Hematopoietic multipotent progenitor cell treated with erythropoietin and hydrocortisone succinate and interleukin-3 and kit ligand, for 8 days (in vitro differentiated cells): ENCODE results near the gene MAU2.
"Not testable (repeated sequence)": the region's sequence is repeated elsewhere in the genome, so short reads cannot be mapped to it uniquely, and the experiment has no call there.

Experiments used
- DNase-seq: peaks from one replicate; pipeline ENCODE4 v3.0.0-alpha.2; 2015

MAU2 gene

DNA sequence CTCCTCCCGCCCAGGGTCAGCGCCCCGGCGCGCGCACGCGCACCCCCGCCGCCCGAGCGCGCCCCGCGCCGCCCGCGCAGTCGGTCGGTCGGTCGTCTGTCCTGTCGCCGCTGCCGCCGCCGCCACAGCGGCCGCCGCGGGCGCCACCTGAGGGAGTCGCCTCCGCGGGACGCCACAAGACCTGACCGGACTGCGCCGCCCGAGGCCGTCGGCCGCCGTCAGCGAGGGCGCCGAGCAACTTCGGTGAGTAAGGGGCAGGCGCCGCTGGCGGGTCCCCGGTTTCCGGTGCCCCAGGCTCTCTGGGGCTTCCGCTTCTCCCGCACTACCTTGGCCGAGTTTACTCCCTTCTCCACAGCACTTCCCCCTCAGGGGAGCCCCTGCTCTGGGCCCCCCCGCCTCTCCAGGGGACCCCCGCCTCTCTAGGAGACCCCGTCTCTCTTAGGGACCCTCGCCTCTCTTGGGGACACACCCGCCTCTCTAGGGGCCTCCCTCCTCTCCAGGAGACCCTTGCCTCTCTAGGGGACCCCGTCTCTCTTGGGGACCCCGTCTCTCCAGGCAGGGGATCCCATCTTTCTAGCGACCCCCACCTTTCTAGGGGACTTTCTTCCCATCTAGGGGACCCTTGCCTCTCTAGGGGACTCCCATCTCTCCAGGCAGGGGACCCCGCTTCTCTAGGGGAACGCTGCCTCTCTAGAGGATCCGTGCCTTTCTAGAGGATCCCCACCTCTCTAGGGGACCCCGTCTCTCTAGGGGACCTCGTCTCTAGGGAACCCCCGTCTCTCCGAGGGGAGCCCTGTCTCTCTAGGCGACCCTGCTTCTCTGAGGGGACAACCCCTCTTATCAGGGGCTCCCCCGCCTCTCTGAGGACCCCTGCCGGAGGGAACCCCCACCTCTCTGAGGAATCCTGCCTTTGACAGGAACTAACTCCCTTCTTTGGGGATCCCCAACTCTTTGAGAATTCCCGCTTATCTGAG lies 65.6 kb downstream of the MAU2 start:
- DNase-seq, result no peak

DNA sequence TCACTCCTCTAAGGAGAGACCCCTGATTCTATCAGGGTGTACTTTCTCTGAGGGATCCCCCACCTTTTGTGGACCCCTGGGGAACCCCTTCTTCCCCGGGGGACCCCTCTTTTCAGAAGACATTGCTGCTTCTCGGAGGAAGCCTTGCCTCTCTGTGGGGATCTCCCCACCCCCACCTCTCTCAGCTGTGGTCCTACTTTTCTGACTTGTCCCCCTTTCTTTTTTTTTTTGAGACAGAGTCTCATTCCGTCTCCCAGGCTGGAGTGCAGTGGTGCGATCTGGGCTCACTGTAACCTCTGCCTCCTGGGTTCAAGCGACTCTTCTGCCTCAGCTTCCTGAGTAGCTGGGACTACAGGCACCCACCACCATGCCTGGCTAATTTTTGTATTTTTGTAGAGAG lies 66.5 kb downstream of the MAU2 start:
- no peak for DNase-seq

DNA sequence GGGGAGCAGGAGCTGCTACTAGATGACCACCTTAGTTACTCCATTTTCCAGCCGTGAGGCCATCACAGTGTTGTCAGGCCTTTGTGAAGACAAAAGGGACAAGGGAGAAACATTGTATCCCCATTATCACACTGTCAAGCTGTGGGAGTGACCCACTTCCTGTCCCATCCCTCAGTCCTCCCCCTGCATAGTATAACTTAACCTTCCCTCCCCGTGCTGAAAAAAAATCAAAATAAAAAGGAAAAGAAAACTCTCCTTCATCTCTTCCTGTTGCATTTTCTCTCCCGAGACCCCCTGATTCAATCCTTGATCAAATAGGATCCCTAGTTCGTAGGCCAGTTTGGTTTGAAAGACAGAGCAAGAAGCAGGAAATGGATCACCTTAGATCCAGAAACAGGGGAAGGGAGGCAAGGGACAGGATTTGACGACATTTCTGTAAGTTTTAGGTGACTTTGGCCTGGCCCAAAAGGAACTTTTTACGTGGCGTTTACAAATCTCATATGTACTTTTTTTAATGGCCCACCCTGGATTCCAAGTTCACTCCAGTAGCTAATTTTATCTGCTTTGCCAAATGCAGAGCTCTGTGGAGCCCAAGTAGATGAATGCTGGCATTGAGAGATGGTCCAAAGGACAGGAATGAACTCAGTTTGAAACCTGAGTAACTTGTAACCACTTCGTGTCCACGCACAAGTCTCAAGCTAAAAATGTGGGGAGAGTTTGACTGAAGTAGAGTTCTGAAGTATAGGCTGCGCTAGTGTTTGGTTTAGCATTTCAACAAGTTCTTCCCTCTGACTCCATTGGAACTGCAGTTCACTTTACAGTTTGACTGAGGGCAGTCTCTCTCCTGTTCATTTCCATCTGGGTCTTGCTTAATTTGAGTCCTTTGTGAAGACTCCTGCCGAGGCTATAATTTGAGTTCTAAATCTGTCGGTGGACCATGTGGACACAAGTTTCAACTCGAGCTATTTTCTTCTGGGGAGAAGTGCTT lies 68.2 kb downstream of the MAU2 start:
- peak; percentile 49 for DNase-seq

DNA sequence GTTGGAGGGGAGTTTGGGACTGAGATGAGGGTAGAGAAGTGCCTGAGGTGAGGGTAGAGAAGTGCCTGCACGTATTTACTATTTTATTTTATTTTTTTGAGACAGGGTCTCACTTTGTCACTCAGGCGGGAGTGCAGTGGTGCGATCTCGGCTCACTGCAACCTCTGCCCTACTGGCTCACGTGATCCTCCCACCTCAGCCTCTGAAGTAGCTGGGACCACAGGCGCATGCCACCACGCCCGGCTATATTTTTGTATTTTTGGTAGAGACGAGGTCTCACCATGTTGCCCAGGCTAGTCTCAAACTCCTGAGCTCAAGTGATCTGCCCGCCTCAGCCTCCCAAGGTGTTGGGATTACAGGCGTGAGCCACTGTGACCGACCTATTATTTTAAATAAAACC lies 69.1 kb downstream of the MAU2 start:
- DNase-seq, result not testable (repeated sequence)

DNA sequence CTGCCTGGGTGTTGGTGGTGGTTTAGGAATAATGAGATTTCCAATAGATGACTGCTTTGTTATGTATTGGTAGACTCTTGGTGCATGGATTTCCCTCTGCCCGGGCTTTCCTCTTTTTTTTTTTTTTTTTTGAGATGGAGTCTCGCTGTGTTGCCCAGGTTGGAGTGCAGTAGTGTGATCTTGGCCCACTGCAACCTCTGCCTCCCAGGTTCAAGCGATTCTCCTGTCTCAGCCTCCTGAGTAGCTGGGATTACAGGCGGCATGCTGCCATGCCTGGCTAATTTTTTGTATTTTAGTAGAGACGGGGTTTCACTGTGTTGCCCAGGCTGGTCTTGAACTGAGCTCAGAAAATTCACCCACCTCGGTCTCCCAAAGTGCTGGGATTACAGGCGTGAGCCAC lies 73.7 kb downstream of the MAU2 start:
- DNase-seq, result not testable (repeated sequence)

DNA sequence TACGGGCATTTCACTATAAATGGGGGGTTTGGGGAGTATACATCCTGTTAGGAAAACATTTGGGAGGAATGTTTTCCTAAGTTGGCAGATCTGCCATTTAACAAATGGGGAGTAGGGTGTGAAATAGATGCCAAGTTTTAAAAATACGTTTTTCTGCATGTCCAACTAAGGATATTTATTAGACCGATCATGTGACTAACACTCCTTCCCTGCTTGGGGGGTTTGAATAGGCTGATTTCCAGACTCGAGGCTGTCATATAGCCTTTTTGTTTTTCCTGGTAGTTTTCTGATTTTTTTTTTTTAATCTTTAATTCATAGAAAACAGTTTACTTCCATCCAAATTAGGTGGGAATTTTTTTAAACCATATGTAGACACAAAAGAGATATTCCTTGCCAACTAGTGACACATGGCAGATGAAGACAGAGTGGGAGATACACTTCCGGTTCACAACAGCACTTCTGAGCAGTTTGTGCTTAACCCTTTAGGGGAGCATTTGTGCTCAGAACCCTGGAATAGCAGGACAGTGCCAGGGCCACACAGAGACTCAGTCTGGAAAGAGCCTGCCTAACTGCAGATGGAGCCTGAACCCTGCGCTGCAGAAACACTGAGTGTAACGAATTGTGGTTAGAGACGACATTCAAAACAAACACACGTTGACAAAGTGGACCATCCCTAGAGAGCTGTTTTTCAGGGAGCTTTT lies 79.3 kb downstream of the MAU2 start:
- no peak for DNase-seq

DNA sequence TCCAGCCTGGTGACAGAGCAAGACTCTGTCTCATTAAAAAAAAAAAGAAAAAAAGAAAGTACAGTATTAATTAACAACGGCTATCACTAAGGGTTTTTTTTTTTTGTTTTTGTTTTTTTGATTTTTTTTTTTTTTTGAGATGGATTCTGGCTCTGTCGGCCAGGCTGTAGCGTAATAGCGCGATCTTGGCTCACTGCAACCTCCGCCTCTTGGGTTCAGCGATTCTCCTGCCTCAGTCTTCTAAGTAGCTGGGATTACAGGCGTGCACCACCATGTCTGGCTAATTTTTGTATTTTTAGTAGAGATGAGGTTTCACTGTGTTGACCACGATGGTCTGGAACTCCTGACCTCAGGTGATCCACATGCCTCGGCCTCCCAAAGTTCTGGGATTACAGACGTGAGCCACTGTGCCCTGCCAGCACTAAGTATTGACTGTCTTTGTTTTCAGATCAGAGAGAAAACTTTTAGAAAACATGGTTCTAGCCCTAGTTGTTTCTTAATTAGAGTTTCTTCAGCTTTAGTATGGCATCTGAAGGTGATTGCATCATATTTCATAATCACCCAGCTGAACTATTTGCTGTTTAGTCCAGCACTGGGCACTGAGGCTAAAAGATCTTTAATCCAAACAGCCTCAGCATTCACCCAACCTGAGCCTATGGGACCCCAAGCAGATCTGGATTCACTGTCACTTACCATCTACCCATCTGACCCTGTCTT lies 82.2 kb downstream of the MAU2 start:
- no peak for DNase-seq

DNA sequence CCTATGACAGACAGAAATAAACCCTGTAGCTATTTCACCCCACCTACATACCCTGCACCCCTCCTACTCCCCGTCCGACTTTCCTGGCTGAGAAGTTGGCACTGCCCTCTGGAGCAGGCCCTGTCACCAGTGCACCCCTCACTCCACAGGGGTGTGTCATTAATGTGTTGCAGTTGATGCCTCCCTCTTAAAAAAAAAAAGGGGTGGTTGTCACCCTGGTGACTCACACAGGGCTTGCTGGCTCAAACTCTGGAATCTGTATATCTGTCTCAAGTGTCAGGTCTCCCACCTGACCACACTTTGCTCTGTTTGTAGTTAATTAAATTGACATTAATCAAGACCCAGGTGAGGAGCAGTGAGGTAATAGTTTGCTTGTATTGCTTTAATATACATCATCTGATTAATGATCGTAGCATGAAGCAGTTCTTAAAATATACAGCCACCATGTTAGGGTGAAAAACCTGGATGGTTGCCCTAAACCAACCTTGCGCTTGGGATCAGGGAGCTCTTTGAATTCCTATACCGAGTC lies 82.8 kb downstream of the MAU2 start:
- peak; percentile 69 for DNase-seq

DNA sequence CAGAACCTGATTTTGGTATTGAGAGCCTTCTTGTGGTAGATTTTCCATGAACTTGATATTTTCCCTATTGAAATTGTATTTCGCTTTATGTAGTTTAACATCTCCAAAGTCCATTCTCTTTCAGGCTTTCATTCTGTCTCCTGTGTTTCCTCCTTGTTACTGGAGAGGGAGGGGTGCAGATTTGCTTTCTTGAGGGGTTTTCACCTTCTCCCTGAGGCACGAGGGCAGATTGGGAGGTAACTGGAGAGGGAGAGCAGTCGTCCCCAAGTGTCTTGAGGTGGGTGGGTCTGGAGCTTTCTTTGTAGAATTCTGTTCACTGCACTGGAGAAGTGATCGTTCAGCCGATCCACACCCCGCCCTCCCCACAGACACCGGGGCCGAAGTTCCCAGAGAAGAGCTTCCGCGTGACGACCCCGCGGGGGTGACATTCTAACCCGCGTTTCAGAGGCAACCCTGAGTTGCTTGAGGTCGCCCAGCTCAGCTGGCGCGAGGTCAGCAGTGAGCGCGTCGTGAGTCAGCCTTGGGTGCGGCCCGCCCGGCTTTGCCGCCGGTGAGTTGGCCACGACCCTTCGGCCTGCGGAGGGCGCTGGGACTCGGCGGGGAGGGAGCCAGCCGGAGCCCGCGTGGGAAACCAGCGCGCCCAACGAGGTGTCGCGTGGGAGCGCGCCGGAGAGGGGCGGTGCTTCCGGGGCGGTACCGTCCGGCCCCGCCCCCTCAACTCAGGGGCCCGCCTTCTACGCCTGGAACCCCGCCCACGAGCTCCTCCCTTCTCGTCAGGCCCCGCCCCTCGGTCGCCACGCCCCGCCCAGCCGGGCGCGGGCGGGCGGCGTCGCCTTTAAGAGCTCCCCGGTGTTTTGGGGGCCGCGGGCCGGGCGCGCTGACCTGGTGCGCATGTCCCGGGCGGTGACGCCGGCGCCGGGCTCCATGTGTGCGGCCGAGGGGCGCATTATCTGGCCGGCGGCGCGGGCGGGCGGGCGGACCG lies 84.5 kb downstream of the MAU2 start, which contains the start of gene GATAD2A:
Gene GATAD2A (plus strand): TSS at position 797 of the 982 bp plus-strand sequence. CDS start 59,671 bp downstream, outside the sequence.
- peak; percentile 89 for DNase-seq

DNA sequence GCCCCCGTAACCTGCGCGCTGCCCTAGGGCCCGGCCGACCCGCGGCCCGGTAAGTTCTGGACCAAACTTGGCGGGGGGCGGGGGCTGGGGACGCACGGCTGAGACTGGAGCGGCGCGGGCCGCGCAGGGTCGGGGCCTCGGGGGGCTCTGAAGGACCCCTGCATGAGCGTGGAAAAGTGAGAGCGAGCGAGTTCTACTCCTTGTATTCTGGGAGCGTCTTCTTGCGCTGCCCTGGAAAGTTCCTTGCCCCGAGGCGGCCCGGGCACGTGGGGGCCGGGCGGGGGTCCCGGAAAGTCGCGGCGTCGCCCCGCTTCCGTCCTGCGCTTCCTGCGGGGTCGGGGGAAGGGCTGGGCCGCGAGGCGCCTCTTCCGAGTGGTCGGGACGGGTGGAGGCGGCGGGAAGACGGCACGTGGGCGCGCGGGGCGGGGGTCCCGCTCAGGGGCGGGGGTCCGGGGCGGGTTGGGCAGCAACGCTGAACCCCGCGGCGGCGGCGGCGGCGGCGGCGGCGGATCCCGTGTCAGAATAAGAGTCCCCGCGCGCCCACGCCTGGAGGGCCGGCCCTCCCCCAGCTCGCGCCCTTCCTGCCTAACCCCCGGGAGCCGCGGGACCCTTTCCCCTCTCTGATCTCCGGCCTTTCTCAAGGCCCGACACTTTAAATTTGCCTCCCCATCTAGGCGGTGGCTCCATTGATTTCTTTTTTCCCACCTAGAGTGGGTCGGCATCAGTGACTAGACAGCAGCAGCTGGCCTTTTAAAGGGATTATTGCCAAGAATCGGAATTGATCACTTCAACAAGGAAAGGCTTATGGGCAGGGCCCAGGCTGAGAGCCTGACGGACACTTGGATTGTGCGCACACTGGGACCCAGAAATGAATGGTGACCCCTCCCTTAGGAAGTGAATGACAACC lies 85.6 kb downstream of the MAU2 start:
- DNase-seq, result peak; percentile 61

DNA sequence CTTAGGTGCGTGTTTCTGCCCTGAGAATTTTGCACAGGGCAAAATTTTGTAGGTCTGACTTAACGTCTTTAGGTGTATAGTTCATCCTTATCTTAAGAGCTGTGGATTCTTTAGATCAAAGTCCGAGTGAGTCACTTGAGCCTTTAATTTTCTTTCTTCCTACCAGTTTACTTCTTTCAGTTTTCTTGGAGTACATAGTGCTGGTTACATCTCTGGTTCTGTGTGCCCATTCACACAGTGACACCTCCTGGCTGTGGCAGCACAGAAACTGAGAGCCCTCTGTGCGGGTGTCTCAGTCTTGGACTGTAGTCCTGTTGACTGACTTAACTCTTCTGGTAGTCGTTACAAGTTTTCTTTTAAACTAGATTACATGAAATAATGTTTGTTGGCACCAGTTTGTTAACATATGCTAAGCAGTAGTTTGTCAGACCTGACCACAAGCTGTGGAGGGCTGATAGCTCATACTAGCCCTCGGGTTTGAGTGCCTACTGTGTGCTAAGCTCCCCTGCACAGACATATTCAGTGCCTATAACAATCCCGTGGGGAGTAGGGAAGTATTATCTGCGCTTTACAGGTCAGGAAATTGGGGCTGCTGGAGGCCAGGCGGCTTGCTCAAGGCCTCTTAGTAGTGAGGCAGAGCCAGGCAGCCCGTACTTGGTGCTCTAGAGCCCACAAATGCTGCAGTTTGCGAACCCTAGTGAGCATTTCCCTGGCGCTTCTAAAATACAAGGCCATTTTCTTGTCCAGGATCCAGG lies 86.4 kb downstream of the MAU2 start:
- DNase-seq, result peak; percentile 79

DNA sequence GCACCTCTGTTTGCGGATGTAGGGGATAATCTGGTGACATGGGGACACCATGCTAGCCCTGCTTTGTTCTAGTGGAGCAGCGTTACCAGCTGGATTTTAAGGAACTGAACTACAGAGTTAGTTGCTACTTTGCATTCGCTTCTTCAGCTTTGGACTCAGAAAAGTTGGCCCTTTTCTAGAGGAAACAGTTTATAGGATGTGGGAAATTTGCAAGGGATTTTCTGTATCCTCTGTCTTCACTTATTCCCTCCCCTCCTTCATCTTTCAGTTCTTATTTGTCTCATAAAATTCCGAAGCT lies 87.0 kb downstream of the MAU2 start:
- no peak for DNase-seq
